ENCODE data around the gene ACACB.

The ACACB gene

DNA sequence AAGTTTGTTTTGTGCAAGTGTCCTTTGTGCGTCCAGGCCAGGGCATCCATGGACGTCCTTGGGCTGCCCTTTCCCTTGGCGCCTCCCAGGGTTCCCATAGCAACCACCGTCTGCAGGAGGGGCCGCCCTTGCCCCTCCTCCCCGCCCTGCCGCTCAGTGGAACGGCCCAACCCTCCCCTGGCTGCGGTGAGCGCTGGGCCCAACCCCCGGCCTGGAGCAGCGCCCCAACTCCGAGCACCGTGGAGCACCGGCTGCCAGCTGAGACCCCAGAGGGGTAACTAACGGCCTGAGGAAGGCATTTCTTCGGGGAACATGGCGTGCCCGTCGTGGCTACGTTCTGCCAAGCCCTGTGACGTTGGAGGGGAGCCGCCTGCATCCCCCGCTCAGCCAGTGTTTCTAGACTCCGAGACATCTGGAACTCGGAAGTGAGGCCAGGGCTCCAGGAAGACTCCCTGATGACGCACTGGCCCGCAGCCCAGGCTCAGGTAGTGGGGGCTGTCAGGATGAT, 5.3 kb upstream of the ACACB start:
- DNase-seq (ENCODE audit: low spot score) = peak; percentile 67

DNA sequence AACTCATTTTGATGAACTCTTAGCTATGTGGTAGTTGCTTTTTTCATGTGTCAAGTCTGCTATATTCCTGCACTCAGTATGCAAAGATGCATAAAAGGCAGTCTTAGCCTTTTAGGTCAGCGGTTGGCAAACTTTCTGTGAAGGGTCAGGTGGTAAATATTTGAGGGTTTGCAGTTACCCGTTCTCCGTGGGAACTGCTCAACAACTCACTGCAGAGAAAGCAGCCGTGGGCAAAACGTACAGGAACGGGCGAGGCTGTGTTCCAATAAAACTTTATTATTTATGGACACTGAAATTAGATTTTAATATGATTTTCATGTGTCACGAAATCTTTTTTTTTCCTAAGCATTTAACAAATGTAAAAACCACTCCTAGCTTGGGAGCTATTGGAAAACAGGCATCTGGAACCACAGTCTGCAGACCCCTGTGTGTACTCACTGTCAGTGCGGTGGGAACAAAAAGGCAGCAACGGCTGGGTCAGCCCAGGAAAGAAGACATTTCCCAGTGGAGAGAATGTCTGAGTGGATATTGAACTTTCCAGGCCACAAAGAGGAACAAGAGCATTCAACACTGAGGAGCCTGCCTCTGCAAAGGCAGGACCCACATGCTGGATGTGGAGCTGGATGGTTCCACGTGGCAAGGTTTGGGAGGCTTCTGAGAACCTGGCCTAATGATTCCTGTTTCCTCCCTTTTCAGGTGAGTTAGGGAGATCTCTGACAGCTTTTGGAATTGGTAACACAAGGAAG, 3.5 kb upstream of the ACACB start:
- no peak for DNase-seq (ENCODE audit: low spot score)

GRCh38 chr12:109113661-109114321, 2.6 kb upstream of the ACACB start:
- no peak for DNase-seq (ENCODE audit: low spot score)

DNA sequence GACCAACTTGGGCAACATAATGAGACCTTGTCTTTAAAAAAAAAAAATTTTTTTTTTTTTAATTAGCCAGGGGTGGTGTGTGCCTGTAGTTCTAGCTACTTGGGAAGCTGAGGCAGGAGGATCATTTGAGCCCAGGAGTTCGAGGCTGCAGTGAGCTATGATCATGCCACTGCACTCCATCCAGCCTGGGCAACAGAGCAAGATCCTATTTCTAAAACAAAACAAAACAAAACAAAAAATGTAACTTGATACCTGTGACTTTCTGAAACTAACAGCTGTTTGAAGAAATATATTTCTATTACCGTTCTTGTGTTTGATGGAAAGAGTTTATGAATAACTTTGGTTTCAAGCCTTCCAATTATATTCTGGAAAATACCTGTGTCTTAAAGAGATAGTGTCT, 1.7 kb upstream of the ACACB start:
- no peak for DNase-seq (ENCODE audit: low spot score)

DNA sequence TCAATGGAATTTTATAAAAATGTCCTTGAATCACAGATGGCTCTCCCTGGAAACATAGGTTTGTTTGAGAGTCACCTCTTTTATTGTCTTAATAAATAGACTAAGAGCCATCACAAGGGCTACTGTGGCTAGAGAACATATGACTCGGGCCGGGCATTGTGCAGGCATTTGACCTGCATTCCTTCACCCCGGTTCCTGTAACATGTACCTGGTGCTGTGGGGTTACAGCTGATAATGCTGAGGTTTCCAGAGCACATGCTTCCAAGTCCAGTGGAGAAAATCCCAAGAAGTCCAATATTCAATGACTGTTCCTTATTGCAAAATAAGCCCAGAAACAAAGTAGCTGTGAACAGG, 1.0 kb upstream of the ACACB start:
- DNase-seq (ENCODE audit: low spot score) = no peak

DNA sequence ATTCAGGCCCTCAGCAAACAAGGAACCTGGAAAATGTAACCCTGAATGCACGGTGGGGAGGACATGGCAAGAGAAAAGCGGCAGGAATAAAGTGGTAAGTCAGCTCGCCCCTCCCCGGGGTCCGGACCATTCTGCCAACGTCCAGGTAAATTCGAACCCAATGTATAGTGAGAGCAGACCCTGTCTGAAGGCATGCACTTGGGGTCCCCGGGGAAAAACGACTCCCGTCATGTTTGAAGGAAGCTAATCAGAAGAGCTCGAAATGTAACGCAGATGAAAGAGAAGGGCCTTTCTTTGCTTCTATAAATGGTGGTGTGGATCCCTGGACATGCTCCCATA, 193 bp downstream of the ACACB start:
- no peak for DNase-seq (ENCODE audit: low spot score)

GRCh38 chr12:109120095-109120494, 3.7 kb downstream of the ACACB start:
- no peak for DNase-seq (ENCODE audit: low spot score)

DNA sequence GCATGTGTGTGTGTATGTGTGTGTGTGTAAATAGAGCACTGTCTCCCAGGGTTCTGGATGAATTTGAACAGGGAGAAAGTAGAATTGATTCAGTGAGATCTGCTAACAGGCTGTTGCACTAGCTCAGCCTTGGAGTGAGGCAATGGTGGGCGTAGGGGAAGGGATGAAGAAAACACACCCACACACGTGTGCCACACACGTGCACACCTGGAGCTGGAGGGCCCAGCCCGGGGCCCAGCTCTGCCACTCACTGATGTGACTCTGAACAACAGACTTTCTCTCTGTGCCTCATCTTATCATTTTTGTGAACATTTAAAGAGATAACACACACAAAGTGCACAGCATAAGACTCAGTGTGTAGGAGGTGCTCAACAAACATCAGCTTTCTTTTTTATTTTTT, 4.2 kb downstream of the ACACB start:
- no peak for DNase-seq (ENCODE audit: low spot score)

GRCh38 chr12:109121346-109121880, 5.0 kb downstream of the ACACB start:
- DNase-seq (ENCODE audit: low spot score) = no peak

DNA sequence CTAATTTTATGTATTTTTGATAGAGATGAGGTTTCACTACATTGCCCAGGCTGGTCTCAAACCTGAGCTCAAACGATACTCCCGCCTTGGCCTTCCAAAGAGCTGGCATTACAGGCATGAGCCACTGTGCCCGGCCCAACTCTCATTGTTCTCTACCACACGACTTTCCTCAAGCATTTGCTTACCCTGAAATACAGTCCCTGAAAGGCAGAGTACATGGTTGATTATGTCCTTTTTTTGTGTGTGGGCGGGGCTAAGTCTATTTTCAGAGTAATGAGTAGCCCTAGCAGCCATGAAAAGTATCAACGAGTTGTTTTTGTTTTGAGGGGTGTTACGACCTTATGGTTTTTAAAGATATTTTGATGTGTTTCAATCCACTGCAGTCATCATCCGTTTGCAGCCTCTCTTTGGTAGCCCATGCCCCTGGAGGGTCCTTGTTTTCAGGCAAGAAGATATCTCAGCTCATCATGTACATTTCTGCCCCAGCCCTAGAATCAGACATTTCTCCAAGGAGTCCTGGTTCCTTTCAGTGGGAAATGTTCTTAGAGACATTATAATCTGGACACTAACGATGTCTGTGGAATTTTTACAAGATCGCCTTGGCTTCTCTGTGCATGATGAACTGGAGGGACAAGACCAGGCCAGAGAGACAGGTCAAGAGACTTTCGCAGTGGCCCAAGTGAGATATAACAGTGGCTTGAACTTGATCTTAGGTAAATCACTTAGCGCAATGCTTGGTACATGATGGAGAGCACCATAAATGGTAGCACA, 8.7 kb downstream of the ACACB start:
- DNase-seq (ENCODE audit: low spot score) = no peak

- no peak for DNase-seq (ENCODE audit: low spot score)
These were observed 9.4 kb downstream of the ACACB start for GRCh38 chr12:109125791-109126190.

GRCh38 chr12:109126784-109127183, 10.4 kb downstream of the ACACB start:
- no peak for DNase-seq (ENCODE audit: low spot score)

DNA sequence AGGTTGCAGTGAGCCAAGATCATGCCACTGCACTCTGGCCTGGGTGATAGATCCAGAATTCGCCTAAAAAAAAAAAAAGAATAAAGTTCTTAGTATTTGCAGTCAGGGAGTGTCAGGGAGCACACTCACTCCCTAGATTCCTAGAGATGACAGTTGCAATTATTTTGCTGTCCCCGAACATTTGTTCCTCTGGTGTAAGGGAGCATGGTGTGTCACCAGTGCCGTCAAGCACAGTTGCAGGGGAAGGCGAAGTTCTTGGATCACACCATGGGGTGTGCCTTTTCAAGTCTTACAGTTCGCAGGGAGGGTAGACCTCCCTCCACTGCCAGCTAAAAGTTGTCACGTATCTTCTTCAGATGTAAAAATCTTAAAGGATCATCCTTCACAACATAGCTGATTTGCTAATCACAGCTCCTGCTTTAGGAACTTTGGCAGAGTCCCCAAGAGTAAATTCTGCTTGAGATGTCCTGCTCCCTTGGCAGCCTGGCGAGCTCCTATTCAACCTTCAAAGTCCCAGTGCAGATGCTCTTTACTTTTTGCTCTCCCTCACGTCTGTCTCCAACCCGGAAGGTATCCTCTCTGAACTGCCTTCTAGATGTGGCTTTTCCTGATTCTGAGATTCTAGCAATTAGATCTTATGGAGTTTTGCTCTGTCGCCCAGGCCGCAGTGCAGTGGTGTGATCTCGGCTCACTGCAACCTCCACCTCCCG, 11.3 kb downstream of the ACACB start:
- DNase-seq (ENCODE audit: low spot score) = no peak

- no peak for DNase-seq (ENCODE audit: low spot score)
These were observed 14.1 kb downstream of the ACACB start for GRCh38 chr12:109130297-109131153.

GRCh38 chr12:109131154-109132050, 15.0 kb downstream of the ACACB start:
- DNase-seq (ENCODE audit: low spot score) = no peak

- DNase-seq (ENCODE audit: low spot score) = peak; percentile 53
These were observed 18.0 kb downstream of the ACACB start for GRCh38 chr12:109134186-109134917.

- no peak for DNase-seq (ENCODE audit: low spot score)
These were observed 20.7 kb downstream of the ACACB start for GRCh38 chr12:109137055-109137454.

DNA sequence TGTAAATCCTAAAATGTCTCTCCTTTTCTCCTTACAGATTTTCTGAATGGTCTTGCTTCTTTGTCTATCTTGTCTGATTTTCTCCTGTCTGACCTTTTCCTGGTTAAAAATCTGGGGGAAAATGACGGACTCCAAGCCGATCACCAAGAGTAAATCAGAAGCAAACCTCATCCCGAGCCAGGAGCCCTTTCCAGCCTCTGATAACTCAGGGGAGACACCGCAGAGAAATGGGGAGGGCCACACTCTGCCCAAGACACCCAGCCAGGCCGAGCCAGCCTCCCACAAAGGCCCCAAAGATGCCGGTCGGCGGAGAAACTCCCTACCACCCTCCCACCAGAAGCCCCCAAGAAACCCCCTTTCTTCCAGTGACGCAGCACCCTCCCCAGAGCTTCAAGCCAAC, 23.0 kb downstream of the ACACB start:
- no peak for DNase-seq (ENCODE audit: low spot score)

GRCh38 chr12:109139791-109140190, 23.4 kb downstream of the ACACB start:
- no peak for DNase-seq (ENCODE audit: low spot score)

Measured in HuH-7 (cell line).